DMS53 (cell line): Measurements from ENCODE around the gene PGBD1.
A peak's percentile ranks its signal among the peaks of the same experiment; 100 is the strongest.

ENCODE experiments used
- DNase-seq: peaks from one replicate; lab custom pipeline; 2025; lab: John Stamatoyannopoulos, UW

PGBD1 gene

GRCh38 chr6:28281288-28282064 lies at the start of gene PGBD1:
TSS of gene PGBD1 (plus strand) at chr6:28281572. CDS start at chr6:28283814, 2,242 bp downstream.
- peak; percentile 89 for DNase-seq

- no peak for DNase-seq
Observed at GRCh38 chr6:28232785-28233184, 48.6 kb upstream of the PGBD1 start.

- DNase-seq, result no peak
Observed at GRCh38 chr6:28235912-28236452, 45.4 kb upstream of the PGBD1 start.

GRCh38 chr6:28239636-28240035 lies 41.7 kb upstream of the PGBD1 start:
- DNase-seq, result no peak

GRCh38 chr6:28240471-28240870 lies 40.9 kb upstream of the PGBD1 start:
- no peak for DNase-seq

- DNase-seq, result no peak
Observed at GRCh38 chr6:28243946-28244345, 37.4 kb upstream of the PGBD1 start.

GRCh38 chr6:28245206-28245941 lies 36.0 kb upstream of the PGBD1 start:
- DNase-seq, result no peak

GRCh38 chr6:28248916-28249315 lies 32.5 kb upstream of the PGBD1 start:
- no peak for DNase-seq

- no peak for DNase-seq
Observed at GRCh38 chr6:28250747-28251146, 30.6 kb upstream of the PGBD1 start.

GRCh38 chr6:28251661-28252008 lies 29.7 kb upstream of the PGBD1 start:
- peak; percentile 63 for DNase-seq

- peak; percentile 96 for DNase-seq
Observed at GRCh38 chr6:28252009-28252975, 29.1 kb upstream of the PGBD1 start, which contains the start of gene ZKSCAN4. TSS of gene ZKSCAN4 (minus strand) at chr6:28252269. CDS start at chr6:28251980, 289 bp downstream.

GRCh38 chr6:28254121-28254519 lies 27.3 kb upstream of the PGBD1 start:
- peak; percentile 9 for DNase-seq

- DNase-seq, result no peak
Observed at GRCh38 chr6:28257042-28257441, 24.3 kb upstream of the PGBD1 start.

GRCh38 chr6:28258877-28259777 lies 22.2 kb upstream of the PGBD1 start, which contains the start of gene NKAPL:
TSS of gene NKAPL (plus strand) at chr6:28259297. CDS start at chr6:28259372, 75 bp downstream.
- DNase-seq, result no peak

- peak; percentile 5 for DNase-seq
Observed at GRCh38 chr6:28263922-28264321, 17.4 kb upstream of the PGBD1 start.

- DNase-seq, result no peak
Observed at GRCh38 chr6:28264834-28265401, 16.5 kb upstream of the PGBD1 start.

GRCh38 chr6:28266563-28266961 lies 14.8 kb upstream of the PGBD1 start:
- DNase-seq, result no peak

GRCh38 chr6:28266962-28267694 lies 14.2 kb upstream of the PGBD1 start, which contains the start of gene ZSCAN26:
TSS of gene ZSCAN26 (plus strand) at chr6:28267143. CDS start at chr6:28271920, 4,777 bp downstream.
- DNase-seq, result peak; percentile 94

- no peak for DNase-seq
Observed at GRCh38 chr6:28267695-28268059, 13.7 kb upstream of the PGBD1 start.

GRCh38 chr6:28269492-28269891 lies 11.9 kb upstream of the PGBD1 start:
- DNase-seq, result peak; percentile 50
